BJ (cell line): ENCODE data around the gene RPL13. TPM values are rescaled to one million over a fixed set of nuclear protein-coding genes. Genes with fewer than 3 reads are reported as not detected.

ENCODE experiments used
- CTCF ChIA-PET: fragments of 350-600 bp; formaldehyde crosslinking; extraction: SDS; loops from one replicate; lab custom pipeline; 2021; ENCODE audit warnings: antibody characterized with exemption, inconsistent platforms; lab: Yijun Ruan, JAX
- POLR2A ChIA-PET: fragments of 300-600 bp; sonication (Branson Sonifier 250); formaldehyde crosslinking; extraction: SDS; loops from one replicate; lab custom pipeline; 2021; ENCODE audit warnings: antibody characterized with exemption; lab: Charles Lee
- DNase-seq: peaks from one replicate; pipeline ENCODE4 v3.0.0-alpha.2; 2011; ENCODE audit warnings: low read depth
- H3K27me3 ChIP-seq: 2 replicates; pipeline ENCODE4 v1.6.0; 2011; ENCODE audit warnings: low read length; ENCODE audit not compliant: control insufficient read depth, insufficient read depth
- H3K36me3 ChIP-seq: 2 replicates; pipeline ENCODE4 v1.5.1; 2011; ENCODE audit warnings: low read length; ENCODE audit not compliant: control insufficient read depth, insufficient read depth
- H3K4me3 ChIP-seq: 2 replicates; pipeline ENCODE4 v1.5.1; 2011; ENCODE audit warnings: low read depth, mild to moderate bottlenecking, control low read depth, low read length
- CTCF ChIP-seq: IDR thresholded peaks from 2 replicates; pipeline ENCODE4 v1.5.1; 2011; ENCODE audit warnings: low read depth, mild to moderate bottlenecking, control low read depth, inconsistent platforms, low read length, moderate library complexity; ENCODE audit not compliant: insufficient read depth
- polyA plus RNA-seq: library from polyadenylated mRNA; depleted of rRNA; stranded (reverse); fragments of >200 nt; gene quantifications from 2 replicates; pipeline ENCODE4 v1.2.3, GENCODE V29; 2011

The RPL13 gene
- polyA plus RNA-seq, 1 experiment = 4,466 TPM

- POLR2A ChIA-PET = no interaction called here
- Histone ChIP-seq H3K4me3 (no peak overlapping the region), H3K36me3 (no peaks in the 10 kb centered on the region), H3K27me3 (no peaks in the 10 kb centered on the region)
- CTCF ChIA-PET = no interaction called here
- no peak for TF ChIP-seq CTCF
- DNase-seq = no peak
Observed at GRCh38 chr16:89596061-89596689, 35.7 kb downstream of the RPL13 start.

- CTCF ChIA-PET = no interaction called here
Observed at GRCh38 chr16:89596957-89597649, 36.6 kb downstream of the RPL13 start.

GRCh38 chr16:89598199-89598598 is 37.7 kb downstream of the RPL13 start:
- ChIA-PET POLR2A (no interaction called here), CTCF (no interaction called here)
- no peak overlapping the region for H3K4me3 ChIP-seq
- no peak for TF ChIP-seq CTCF
- H3K36me3 ChIP-seq = no peaks in the 10 kb centered on the region
- no peak for DNase-seq
- no peaks in the 10 kb centered on the region for H3K27me3 ChIP-seq

More at GRCh38 chr16:89596957-89597649, 36.6 kb downstream of the RPL13 start:
- Histone ChIP-seq H3K4me3 (no peak overlapping the region), H3K36me3 (no peaks in the 10 kb centered on the region), H3K27me3 (no peaks in the 10 kb centered on the region)
- DNase-seq = no peak
- no peak for TF ChIP-seq CTCF
- POLR2A ChIA-PET = no interaction called here

GRCh38 chr16:89599451-89599858 is 39.0 kb downstream of the RPL13 start:
- Histone ChIP-seq H3K36me3 (no peaks in the 10 kb centered on the region), H3K4me3 (no peak overlapping the region), H3K27me3 (no peaks in the 10 kb centered on the region)
- ChIA-PET CTCF (interaction anchor here (0.7 to 1.1 kb wide), 3 partner anchors 8 to 23 kb away, joined by 3 read pairs; no protein-coding TSS in a partner anchor), POLR2A (no interaction called here)
- peak; percentile 35; the same call in 1 of the 2 replicates for TF ChIP-seq CTCF
- no peak for DNase-seq

GRCh38 chr16:89599902-89600301 is 39.4 kb downstream of the RPL13 start:
- ChIA-PET POLR2A (no interaction called here), CTCF (interaction anchor here (0.7 to 3.3 kb wide), 5 partner anchors 8 to 41 kb away, joined by 3 to 33 read pairs (median 3); no protein-coding TSS in a partner anchor)
- no peak for TF ChIP-seq CTCF
- Histone ChIP-seq H3K36me3 (no peaks in the 10 kb centered on the region), H3K27me3 (no peaks in the 10 kb centered on the region), H3K4me3 (no peak overlapping the region)
- DNase-seq = no peak
